Osteocyte (in vitro differentiated cells): ENCODE measurements around the gene HHLA2. TPM values are rescaled to one million over a fixed set of nuclear protein-coding genes. Genes with fewer than 3 reads are reported as not detected.

ENCODE experiments used
- DNase-seq: peaks from one replicate; pipeline ENCODE4 v3.0.0; 2021; ENCODE audit warnings: mixed read lengths; ENCODE audit not compliant: unreplicated experiment; ENCODE audit errors: extremely low spot score
- H3K27ac Mint-ChIP-seq: one replicate; pipeline ENCODE4 v1.8.0; 2021; ENCODE audit warnings: mild to moderate bottlenecking, mixed read lengths; ENCODE audit not compliant: unreplicated experiment
- H3K27me3 Mint-ChIP-seq: one replicate; pipeline ENCODE4 v1.8.0; 2021; ENCODE audit warnings: mixed read lengths; ENCODE audit not compliant: unreplicated experiment
- H3K36me3 Mint-ChIP-seq: one replicate; pipeline ENCODE4 v1.8.0; 2021; ENCODE audit warnings: mixed read lengths; ENCODE audit not compliant: unreplicated experiment
- H3K4me1 Mint-ChIP-seq: one replicate; pipeline ENCODE4 v1.8.0; 2021; ENCODE audit warnings: mixed read lengths; ENCODE audit not compliant: unreplicated experiment
- H3K4me3 Mint-ChIP-seq: one replicate; pipeline ENCODE4 v1.8.0; 2021; ENCODE audit warnings: mild to moderate bottlenecking, moderate library complexity, mixed read lengths; ENCODE audit not compliant: unreplicated experiment
- H3K9me3 Mint-ChIP-seq: one replicate; pipeline ENCODE4 v1.8.0; 2021; ENCODE audit warnings: mixed read lengths; ENCODE audit not compliant: unreplicated experiment
- total RNA-seq: library from RNA; stranded (reverse); gene quantifications from 2 replicates; pipeline ENCODE4 v1.2.1, GENCODE V29; 2021
- TF ChIP-seq, protein P1 (sequence below): fragments of 200-600 bp; sonication (generic); IDR thresholded peaks from 2 replicates; pipeline ENCODE4 v1.5.0; 2021; ENCODE audit warnings: antibody characterized with exemption, mild to moderate bottlenecking, moderate library complexity

The HHLA2 gene
- total RNA-seq, 1 donor from 2014 or later: not detected

DNA sequence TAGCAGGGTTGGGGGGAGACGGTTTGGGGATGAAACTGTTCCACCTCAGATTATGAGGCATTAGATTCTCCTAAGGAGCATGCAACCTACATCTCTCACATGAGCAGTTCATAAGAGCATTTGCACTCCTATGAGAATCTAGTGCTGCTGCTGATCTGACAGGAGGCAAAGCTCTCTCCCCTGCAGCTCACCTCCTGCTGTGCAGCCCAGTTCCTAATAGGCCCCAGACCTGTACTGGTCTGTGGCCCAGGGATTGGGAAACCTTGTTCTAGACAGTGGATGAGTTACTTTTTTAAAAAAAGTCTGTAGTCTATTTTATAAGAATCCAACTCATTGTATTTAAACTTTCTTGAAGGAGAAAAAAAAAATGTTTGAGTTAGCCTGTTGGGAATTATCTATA lies 100.0 kb downstream of the HHLA2 start:
- Mint-ChIP-seq H3K36me3 (no peaks in the 10 kb centered on the region), H3K4me3 (no peak overlapping the region), H3K4me1 (no peaks in the 10 kb centered on the region), H3K9me3 (peaks cover 9% of the 10 kb centered on the region), H3K27me3 (peaks cover 15% of the 10 kb centered on the region), H3K27ac (no peak overlapping the region)
- TF ChIP-seq, protein P1, sequence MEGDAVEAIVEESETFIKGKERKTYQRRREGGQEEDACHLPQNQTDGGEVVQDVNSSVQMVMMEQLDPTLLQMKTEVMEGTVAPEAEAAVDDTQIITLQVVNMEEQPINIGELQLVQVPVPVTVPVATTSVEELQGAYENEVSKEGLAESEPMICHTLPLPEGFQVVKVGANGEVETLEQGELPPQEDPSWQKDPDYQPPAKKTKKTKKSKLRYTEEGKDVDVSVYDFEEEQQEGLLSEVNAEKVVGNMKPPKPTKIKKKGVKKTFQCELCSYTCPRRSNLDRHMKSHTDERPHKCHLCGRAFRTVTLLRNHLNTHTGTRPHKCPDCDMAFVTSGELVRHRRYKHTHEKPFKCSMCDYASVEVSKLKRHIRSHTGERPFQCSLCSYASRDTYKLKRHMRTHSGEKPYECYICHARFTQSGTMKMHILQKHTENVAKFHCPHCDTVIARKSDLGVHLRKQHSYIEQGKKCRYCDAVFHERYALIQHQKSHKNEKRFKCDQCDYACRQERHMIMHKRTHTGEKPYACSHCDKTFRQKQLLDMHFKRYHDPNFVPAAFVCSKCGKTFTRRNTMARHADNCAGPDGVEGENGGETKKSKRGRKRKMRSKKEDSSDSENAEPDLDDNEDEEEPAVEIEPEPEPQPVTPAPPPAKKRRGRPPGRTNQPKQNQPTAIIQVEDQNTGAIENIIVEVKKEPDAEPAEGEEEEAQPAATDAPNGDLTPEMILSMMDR: no peak
- DNase-seq: no peak

DNA sequence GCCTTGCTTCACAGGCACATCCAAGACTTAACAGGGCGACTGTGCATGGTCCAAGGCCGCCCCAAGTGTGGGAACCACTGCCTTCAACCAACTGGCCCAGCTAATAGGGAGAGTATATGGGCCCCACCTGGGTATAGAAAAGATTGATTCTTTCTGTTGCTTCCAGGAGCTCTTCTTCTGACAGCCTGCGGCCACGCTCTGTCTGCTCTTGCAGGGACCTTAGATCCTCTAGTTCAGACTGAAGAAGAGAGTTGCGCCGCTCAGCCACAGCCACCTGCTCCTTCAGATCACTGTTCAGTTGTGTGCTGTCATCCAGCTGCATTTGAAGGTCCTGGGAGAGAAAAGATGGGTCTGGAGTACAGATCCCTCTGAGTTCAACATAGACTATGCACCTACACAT lies 102.2 kb downstream of the HHLA2 start:
- Mint-ChIP-seq H3K27me3 (peaks cover 5% of the 10 kb centered on the region), H3K36me3 (no peaks in the 10 kb centered on the region), H3K9me3 (peaks cover 9% of the 10 kb centered on the region), H3K4me1 (peaks cover 1% of the 10 kb centered on the region), H3K27ac (no peak overlapping the region), H3K4me3 (no peak overlapping the region)
- no peak for DNase-seq
- TF ChIP-seq, protein P1: no peak

DNA sequence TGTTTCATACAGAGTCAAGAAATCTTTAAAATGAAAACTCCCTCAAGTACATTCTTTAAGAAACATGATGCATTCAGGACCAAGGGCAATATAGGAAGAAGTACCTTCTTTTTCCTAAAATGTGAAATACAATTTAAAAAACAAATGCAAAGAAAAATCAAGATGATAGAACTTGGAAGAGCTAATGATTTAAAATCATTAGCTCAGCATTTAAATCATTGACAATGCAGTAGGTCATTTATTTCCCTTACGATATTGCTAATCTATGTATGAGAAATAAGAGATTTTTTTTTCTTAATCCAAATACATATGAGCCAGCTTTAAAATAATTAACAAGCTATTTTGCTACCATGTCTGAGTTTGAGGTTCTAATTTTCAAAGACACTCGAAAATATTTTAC lies 105.5 kb downstream of the HHLA2 start:
- TF ChIP-seq, protein P1: no peak
- peaks cover 9% of the 10 kb centered on the region for H3K9me3 Mint-ChIP-seq
- H3K4me3 Mint-ChIP-seq: no peak overlapping the region
- DNase-seq: no peak
- H3K27me3 Mint-ChIP-seq: peaks cover 3% of the 10 kb centered on the region
- H3K27ac Mint-ChIP-seq: no peak overlapping the region
- H3K36me3 Mint-ChIP-seq: no peaks in the 10 kb centered on the region
- peaks cover 14% of the 10 kb centered on the region for H3K4me1 Mint-ChIP-seq

DNA sequence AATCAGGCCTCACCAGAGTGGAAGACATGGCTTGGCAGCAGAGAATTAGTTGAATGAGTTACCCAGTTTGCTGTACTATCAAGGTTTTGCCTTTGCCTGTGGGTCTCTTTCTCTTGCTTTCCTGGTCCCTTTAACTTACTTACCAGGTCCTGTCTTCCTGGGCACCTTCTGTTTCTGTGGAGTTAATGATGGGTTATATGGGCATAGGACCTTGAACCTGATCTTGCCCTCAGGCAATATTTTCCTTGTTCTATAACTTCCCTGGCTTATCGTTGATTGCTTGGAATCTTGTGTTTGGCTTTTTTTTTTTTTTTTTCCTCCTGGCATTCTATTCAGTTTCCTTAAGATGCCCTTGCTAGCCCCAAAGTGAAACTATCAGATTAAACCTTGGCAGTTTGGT lies 106.8 kb downstream of the HHLA2 start:
- Mint-ChIP-seq H3K27ac (no peak overlapping the region), H3K36me3 (no peaks in the 10 kb centered on the region), H3K4me3 (no peak overlapping the region), H3K27me3 (no peaks in the 10 kb centered on the region), H3K4me1 (peaks cover 14% of the 10 kb centered on the region), H3K9me3 (peaks cover 9% of the 10 kb centered on the region)
- TF ChIP-seq, protein P1: no peak
- no peak for DNase-seq

DNA sequence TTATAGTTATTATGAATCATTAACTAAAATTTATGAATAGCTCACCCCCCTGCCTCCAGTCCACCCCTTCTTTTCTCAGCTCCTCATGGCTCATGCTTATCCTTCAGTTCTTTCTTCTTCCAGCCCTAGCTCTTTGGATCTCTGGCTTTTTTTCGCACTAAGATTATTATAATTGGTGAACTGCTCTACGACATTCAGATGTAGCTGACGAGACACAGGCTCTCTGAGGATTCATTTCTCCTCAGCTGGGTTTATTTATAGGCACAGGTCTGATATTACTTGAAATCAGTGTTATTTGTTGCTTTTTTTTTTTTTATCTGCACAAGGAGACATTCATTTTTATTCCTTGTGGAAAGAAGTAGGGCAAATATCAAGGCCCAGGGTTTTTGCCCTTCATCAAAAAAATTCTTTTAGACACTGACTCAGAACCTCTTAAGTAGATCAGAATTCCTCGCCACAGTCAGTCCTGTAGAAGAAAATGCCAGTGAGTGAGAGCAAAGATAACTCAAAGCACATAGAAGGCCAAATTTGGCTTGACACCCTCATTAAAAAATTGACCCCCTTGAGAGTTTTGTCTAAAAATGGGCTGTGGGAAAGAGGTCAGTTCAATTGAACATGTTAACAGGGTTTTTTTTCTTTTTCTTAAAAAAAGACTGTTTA lies 107.5 kb downstream of the HHLA2 start:
- Mint-ChIP-seq H3K27ac (no peak overlapping the region), H3K36me3 (no peaks in the 10 kb centered on the region), H3K9me3 (peaks cover 9% of the 10 kb centered on the region), H3K4me1 (peaks cover 14% of the 10 kb centered on the region), H3K4me3 (no peak overlapping the region), H3K27me3 (no peaks in the 10 kb centered on the region)
- TF ChIP-seq, protein P1: no peak
- no peak for DNase-seq
